HCT116 (cell line): ENCODE measurements around the gene GALNS. TPM values are rescaled to one million over a fixed set of nuclear protein-coding genes. Genes with fewer than 3 reads are reported as not detected.

ENCODE experiments used
- ATAC-seq: fragments of 200-7000 bp; cut with Tn5 transposase; 2 replicates; pipeline ENCODE4 v1.9.1; 2020; ENCODE audit warnings: mild to moderate bottlenecking, moderate library complexity
- BruUV-seq: library from RNA; stranded (reverse); fragments of 400-500 nt; replicated peaks from 2 replicates; lab custom pipeline; 2021; lab: Mats Ljungman, UMichigan
- CTCF ChIA-PET: fragments of 300-600 bp; sonication (Branson Sonifier 250); formaldehyde crosslinking; loops from one replicate; lab custom pipeline; 2021; ENCODE audit warnings: antibody characterized with exemption; lab: Charles Lee
- POLR2A ChIA-PET: fragments of 300-600, 350-600 bp; sonication (Branson Sonifier 250); formaldehyde crosslinking; loops from one replicate; lab custom pipeline; 2021; ENCODE audit warnings: antibody characterized with exemption; lab: Charles Lee
- RAD21 ChIA-PET, 2 experiments: fragments of 300-600 bp; sonication (Branson Sonifier 250); formaldehyde crosslinking; loops; one replicate each; lab custom pipeline; 2023; ENCODE audit warnings: low total read pairs in 2 of 2; ENCODE audit not compliant: uncharacterized antibody in 2 of 2, unreplicated experiment in 2 of 2, low non-redundant PET in 1 of 2; lab: Charles Lee
- DNase-seq: peaks from one replicate; pipeline ENCODE4 v3.0.0-alpha.2; 2010; ENCODE audit warnings: low read depth, low spot score
- H2AFZ ChIP-seq: fragments of 200-600 bp; shearing (Covaris generic), sonication (generic); 2 replicates; pipeline ENCODE4 v1.6.1; 2017; ENCODE audit warnings: low read depth, mixed run types, mixed read lengths, antibody characterized with exemption, low read length; ENCODE audit not compliant: poor library complexity, severe bottlenecking
- H3K27ac ChIP-seq: 2 replicates; pipeline ENCODE4 v1.5.1; 2012; ENCODE audit warnings: low read depth, low read length
- H3K27me3 ChIP-seq: fragments of 200-600 bp; sonication (generic); 2 replicates; pipeline ENCODE4 v1.6.1; 2016; ENCODE audit warnings: mixed run types, low read length, mixed read lengths; ENCODE audit not compliant: insufficient read depth
- H3K36me3 ChIP-seq, 2 experiments: fragments of 200-500 bp in 1 of 2; fragments of 200-600 bp in 1 of 2; sonication (Bioruptor generic) in 1 of 2; sonication (generic) in 1 of 2; 2 replicates each; pipeline versions ENCODE4 v1.5.1 to v1.6.1; 2014 to 2016; ENCODE audit warnings: low read length in 2 of 2, inconsistent platforms in 1 of 2, mixed read lengths in 1 of 2, mixed run types in 1 of 2; ENCODE audit not compliant: insufficient read depth in 2 of 2, control insufficient read depth in 1 of 2
- H3K4me1 ChIP-seq, 2 experiments: fragments of 200-600 bp in 1 of 2; sonication (generic) in 1 of 2; 2 replicates each; pipeline versions ENCODE4 v1.5.1 to v1.6.1; 2012 to 2017; ENCODE audit warnings: low read length in 2 of 2, inconsistent platforms in 1 of 2, mild to moderate bottlenecking in 1 of 2, mixed read lengths in 1 of 2, mixed run types in 1 of 2, moderate library complexity in 1 of 2; ENCODE audit not compliant: insufficient read depth in 2 of 2, control insufficient read depth in 1 of 2
- H3K4me2 ChIP-seq: fragments of 200-600 bp; sonication (generic); 2 replicates; pipeline ENCODE4 v1.6.1; 2017; ENCODE audit warnings: mixed run types, low read length, mixed read lengths
- H3K4me3 ChIP-seq, 2 experiments: fragments of 200-600 bp in 1 of 2; sonication (generic) in 1 of 2; replicated peaks in 1 of 2; 2 replicates each; pipeline ENCODE4 v1.5.1; 2011 to 2016; ENCODE audit warnings: low read length in 2 of 2, control low read depth in 1 of 2, low read depth in 1 of 2, mild to moderate bottlenecking in 1 of 2, mixed read lengths in 1 of 2, mixed run types in 1 of 2
- H3K79me2 ChIP-seq: fragments of 200-600 bp; sonication (generic); 2 replicates; pipeline ENCODE4 v1.6.1; 2017; ENCODE audit warnings: mild to moderate bottlenecking, mixed run types, low read length, moderate library complexity, mixed read lengths; ENCODE audit not compliant: insufficient read depth
- H3K9ac ChIP-seq: fragments of 200-600 bp; sonication (generic); 2 replicates; pipeline ENCODE4 v1.6.1; 2016; ENCODE audit warnings: low read length, mixed read lengths
- H3K9me2 ChIP-seq: fragments of 200-600 bp; sonication (generic), shearing (Covaris generic); 2 replicates; pipeline ENCODE4 v1.6.1; 2017; ENCODE audit warnings: mixed run types, mild to moderate bottlenecking, moderate library complexity; ENCODE audit not compliant: insufficient read depth
- H3K9me3 ChIP-seq, 2 experiments: fragments of 200-500 bp in 1 of 2; fragments of 200-600 bp in 1 of 2; sonication (Bioruptor generic) in 1 of 2; sonication (generic) in 1 of 2; 2 replicates each; pipeline ENCODE4 v1.6.1; 2014 to 2017; ENCODE audit warnings: low read length in 2 of 2, mixed read lengths in 2 of 2, inconsistent platforms in 1 of 2, low read depth in 1 of 2, mild to moderate bottlenecking in 1 of 2, mixed run types in 1 of 2, moderate library complexity in 1 of 2; ENCODE audit not compliant: control insufficient read depth in 1 of 2, insufficient read depth in 1 of 2
- H4K20me1 ChIP-seq: fragments of 200-600 bp; sonication (generic), shearing (Covaris generic); 2 replicates; pipeline ENCODE4 v1.6.1; 2017; ENCODE audit warnings: mixed run types, mild to moderate bottlenecking, moderate library complexity; ENCODE audit not compliant: insufficient read depth
- EGR1 ChIP-seq: IDR thresholded peaks from 2 replicates; pipeline ENCODE4 v1.6.1; 2012; ENCODE audit warnings: low read depth
- ELF1 ChIP-seq: IDR thresholded peaks from 2 replicates; pipeline ENCODE4 v1.6.1; 2012; ENCODE audit warnings: low read depth, borderline replicate concordance
- EZH2phosphoT487 ChIP-seq: fragments of 200-600 bp; IDR thresholded peaks from 2 replicates; pipeline ENCODE4 v1.6.1; 2018; ENCODE audit warnings: antibody characterized with exemption, borderline replicate concordance
- MAX ChIP-seq: IDR thresholded peaks from 2 replicates; pipeline ENCODE4 v1.6.1; 2012
- POLR2A ChIP-seq: IDR thresholded peaks from 2 replicates; pipeline ENCODE4 v1.7.0; 2011; ENCODE audit warnings: borderline replicate concordance; ENCODE audit not compliant: insufficient read depth, insufficient read length; ENCODE audit errors: extremely low read depth
- RAD21 ChIP-seq: IDR thresholded peaks from 2 replicates; pipeline ENCODE4 v1.6.1; 2012; ENCODE audit warnings: low read depth, mild to moderate bottlenecking
- YY1 ChIP-seq: IDR thresholded peaks from 2 replicates; pipeline ENCODE4 v1.6.1; 2011; ENCODE audit warnings: low read length, low read depth, moderate library complexity, mild to moderate bottlenecking; ENCODE audit not compliant: insufficient replicate concordance; ENCODE audit errors: extremely low read depth
- ZFX ChIP-seq: fragments of 450-650 bp; IDR thresholded peaks from 2 replicates; pipeline ENCODE4 v1.6.1; 2017
- ZNF274 ChIP-seq: fragments of 200-500 bp; sonication (Bioruptor generic); IDR thresholded peaks from 2 replicates; pipeline ENCODE4 v1.6.1; 2014; ENCODE audit warnings: mild to moderate bottlenecking, low read depth, low read length, inconsistent platforms
- intact Hi-C: fragments of 100-400 bp; cut with micrococcal nuclease; formaldehyde crosslinking; loops from 2 replicates; pipeline ENCODE4 v1.10.0; 2022
- total RNA-seq: library from RNA; stranded (reverse); gene quantifications from one replicate; pipeline ENCODE4 v1.2.1, GENCODE V29; 2021; ENCODE audit not compliant: unreplicated experiment
- TF ChIP-seq, protein P1 (sequence below): IDR thresholded peaks from 2 replicates; pipeline ENCODE4 v1.6.1; 2012; ENCODE audit warnings: low read depth

GALNS gene
- total RNA-seq, 1 experiment from 2014 or later: 44.6 TPM

GRCh38 chr16:88805887-88806393 lies 50.8 kb downstream of the GALNS start:
- no TSS peak for BruUV-seq
- no peak overlapping the region for H2AFZ ChIP-seq
- H3K27me3 ChIP-seq: no peaks in the 10 kb centered on the region
- no peak overlapping the region for H3K9ac ChIP-seq
- ChIA-PET POLR2A (no interaction called here), RAD21 (no interaction called here), CTCF (no interaction called here)
- TF ChIP-seq ZFX (no peak), RAD21 (no peak), ZNF274 (no peak), MAX (no peak), EGR1 (no peak)
- no peak for ATAC-seq
- 0 out of 2 replicates have a peak overlapping the region, but pooled peaks have one; percentile 99 for H3K4me2 ChIP-seq
- no peaks in the 10 kb centered on the region for H3K9me2 ChIP-seq
- H3K9me3 ChIP-seq: no peaks in the 10 kb centered on the region
- peaks cover 71% of the 10 kb centered on the region for H3K79me2 ChIP-seq
- H3K27ac ChIP-seq: peak overlapping the region; percentile 100
- H3K36me3 ChIP-seq: peaks cover 19 to 61% of the 10 kb centered on the region in 2 experiments; a peak in 3 of 4 replicates
- intact Hi-C loops: no loop called here
- DNase-seq: no peak
- peaks cover 12% of the 10 kb centered on the region; the same call in 1 of the 2 replicates for H4K20me1 ChIP-seq
- no peak overlapping the region for H3K4me3 ChIP-seq
- H3K4me1 ChIP-seq: peaks cover 27 to 62% of the 10 kb centered on the region in 2 experiments

- no peaks in the 10 kb centered on the region for H3K27me3 ChIP-seq
- H4K20me1 ChIP-seq: peaks cover 12% of the 10 kb centered on the region; the same call in 1 of the 2 replicates
- H2AFZ ChIP-seq: no peak overlapping the region
- ChIA-PET RAD21 (no interaction called here), CTCF (no interaction called here), POLR2A (interaction anchor here (1.3 kb wide), 1 partner anchor 20 kb away, joined by 3 read pairs; the partner anchor contains the start of gene PIEZO1)
- no TSS peak for BruUV-seq
- H3K9me2 ChIP-seq: no peaks in the 10 kb centered on the region
- H3K79me2 ChIP-seq: peaks cover 65% of the 10 kb centered on the region
- H3K36me3 ChIP-seq: peaks cover 19 to 56% of the 10 kb centered on the region in 2 experiments; a peak in 3 of 4 replicates
- peak overlapping the region; percentile 99 for H3K4me2 ChIP-seq
- H3K4me1 ChIP-seq: peaks cover 24 to 58% of the 10 kb centered on the region in 2 experiments
- no peak for ATAC-seq
- TF ChIP-seq EZH2phosphoT487 (no peak), MAX (no peak), YY1 (no peak), ELF1 (no peak), POLR2A (no peak)
- TF ChIP-seq, protein P1, sequence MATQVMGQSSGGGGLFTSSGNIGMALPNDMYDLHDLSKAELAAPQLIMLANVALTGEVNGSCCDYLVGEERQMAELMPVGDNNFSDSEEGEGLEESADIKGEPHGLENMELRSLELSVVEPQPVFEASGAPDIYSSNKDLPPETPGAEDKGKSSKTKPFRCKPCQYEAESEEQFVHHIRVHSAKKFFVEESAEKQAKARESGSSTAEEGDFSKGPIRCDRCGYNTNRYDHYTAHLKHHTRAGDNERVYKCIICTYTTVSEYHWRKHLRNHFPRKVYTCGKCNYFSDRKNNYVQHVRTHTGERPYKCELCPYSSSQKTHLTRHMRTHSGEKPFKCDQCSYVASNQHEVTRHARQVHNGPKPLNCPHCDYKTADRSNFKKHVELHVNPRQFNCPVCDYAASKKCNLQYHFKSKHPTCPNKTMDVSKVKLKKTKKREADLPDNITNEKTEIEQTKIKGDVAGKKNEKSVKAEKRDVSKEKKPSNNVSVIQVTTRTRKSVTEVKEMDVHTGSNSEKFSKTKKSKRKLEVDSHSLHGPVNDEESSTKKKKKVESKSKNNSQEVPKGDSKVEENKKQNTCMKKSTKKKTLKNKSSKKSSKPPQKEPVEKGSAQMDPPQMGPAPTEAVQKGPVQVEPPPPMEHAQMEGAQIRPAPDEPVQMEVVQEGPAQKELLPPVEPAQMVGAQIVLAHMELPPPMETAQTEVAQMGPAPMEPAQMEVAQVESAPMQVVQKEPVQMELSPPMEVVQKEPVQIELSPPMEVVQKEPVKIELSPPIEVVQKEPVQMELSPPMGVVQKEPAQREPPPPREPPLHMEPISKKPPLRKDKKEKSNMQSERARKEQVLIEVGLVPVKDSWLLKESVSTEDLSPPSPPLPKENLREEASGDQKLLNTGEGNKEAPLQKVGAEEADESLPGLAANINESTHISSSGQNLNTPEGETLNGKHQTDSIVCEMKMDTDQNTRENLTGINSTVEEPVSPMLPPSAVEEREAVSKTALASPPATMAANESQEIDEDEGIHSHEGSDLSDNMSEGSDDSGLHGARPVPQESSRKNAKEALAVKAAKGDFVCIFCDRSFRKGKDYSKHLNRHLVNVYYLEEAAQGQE: no peak
- no peaks in the 10 kb centered on the region for H3K9me3 ChIP-seq
- peak overlapping the region; percentile 100 for H3K27ac ChIP-seq
- intact Hi-C loops: no loop called here
- no peak for DNase-seq
- peak overlapping the region; percentile 97 for H3K9ac ChIP-seq
- peak overlapping the region; percentile 85 to 99 for H3K4me3 ChIP-seq
Observed at GRCh38 chr16:88805340-88805715, 51.4 kb downstream of the GALNS start.
